ENCODE data around the gene GSTT4.
"Not testable (repeated sequence)": the region's sequence is repeated elsewhere in the genome, so short reads cannot be mapped to it uniquely, and the experiment has no call there.

GRCh38 chr22:23961084-23961771 lies 44.0 kb downstream of the GSTT4 start, which contains the start of gene GSTT2B:
- TF ChIP-seq EZH2 (IDR thresholded peaks at IDR 0.05; ENCODE audit: borderline replicate concordance); EZH2phosphoT487 (IDR thresholded peaks at IDR 0.05; ENCODE audit: low read depth, severe bottlenecking, unreplicated experiment): not testable (repeated sequence)
- TF ChIP-seq, protein P1, sequence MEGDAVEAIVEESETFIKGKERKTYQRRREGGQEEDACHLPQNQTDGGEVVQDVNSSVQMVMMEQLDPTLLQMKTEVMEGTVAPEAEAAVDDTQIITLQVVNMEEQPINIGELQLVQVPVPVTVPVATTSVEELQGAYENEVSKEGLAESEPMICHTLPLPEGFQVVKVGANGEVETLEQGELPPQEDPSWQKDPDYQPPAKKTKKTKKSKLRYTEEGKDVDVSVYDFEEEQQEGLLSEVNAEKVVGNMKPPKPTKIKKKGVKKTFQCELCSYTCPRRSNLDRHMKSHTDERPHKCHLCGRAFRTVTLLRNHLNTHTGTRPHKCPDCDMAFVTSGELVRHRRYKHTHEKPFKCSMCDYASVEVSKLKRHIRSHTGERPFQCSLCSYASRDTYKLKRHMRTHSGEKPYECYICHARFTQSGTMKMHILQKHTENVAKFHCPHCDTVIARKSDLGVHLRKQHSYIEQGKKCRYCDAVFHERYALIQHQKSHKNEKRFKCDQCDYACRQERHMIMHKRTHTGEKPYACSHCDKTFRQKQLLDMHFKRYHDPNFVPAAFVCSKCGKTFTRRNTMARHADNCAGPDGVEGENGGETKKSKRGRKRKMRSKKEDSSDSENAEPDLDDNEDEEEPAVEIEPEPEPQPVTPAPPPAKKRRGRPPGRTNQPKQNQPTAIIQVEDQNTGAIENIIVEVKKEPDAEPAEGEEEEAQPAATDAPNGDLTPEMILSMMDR (IDR thresholded peaks at IDR 0.05; ENCODE audit: poor library complexity): not testable (repeated sequence)

Data from hepatocyte (in vitro differentiated cells).